Hematopoietic multipotent progenitor cell treated with erythropoietin and hydrocortisone succinate and interleukin-3 and kit ligand, for 8 days (in vitro differentiated cells): ENCODE data around the gene TEX261.

Source experiments
- DNase-seq: peaks from one replicate; pipeline ENCODE4 v3.0.0-alpha.2; 2015

The TEX261 gene

GRCh38 chr2:70981421-70981820 lies 13.3 kb downstream of the TEX261 start:
- no peak for DNase-seq

DNA sequence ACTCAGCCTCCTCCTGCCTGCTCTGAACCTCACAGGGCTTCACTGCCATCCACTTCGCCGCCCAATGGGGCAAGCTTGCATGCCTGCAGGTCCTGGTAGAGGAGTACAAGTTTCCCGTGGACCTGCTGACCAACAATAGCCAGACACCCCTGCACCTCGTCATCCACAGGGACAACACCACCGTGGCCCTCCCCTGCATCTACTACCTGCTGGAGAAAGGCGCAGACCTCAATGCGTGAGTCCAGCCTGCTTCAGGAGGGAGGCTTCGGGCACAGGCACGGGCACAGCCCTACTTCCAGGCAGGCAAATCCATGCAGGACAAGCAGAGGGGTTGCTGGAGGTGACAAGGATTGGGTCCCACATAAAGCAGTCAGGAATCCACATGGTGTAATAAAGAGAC lies 15.0 kb downstream of the TEX261 start:
- DNase-seq, result no peak

- DNase-seq, result no peak
These were observed 15.5 kb downstream of the TEX261 start for GRCh38 chr2:70979180-70979488.

- peak; percentile 49 for DNase-seq
These were observed 16.1 kb downstream of the TEX261 start, which contains the start of gene ANKRD53 for GRCh38 chr2:70978341-70979179. Gene ANKRD53 (plus strand): TSS chr2:70978630. CDS start chr2:70978646, 16 bp downstream.

GRCh38 chr2:70977605-70978205 lies 17.0 kb downstream of the TEX261 start:
- peak; percentile 52 for DNase-seq

GRCh38 chr2:70975237-70975636 lies 19.4 kb downstream of the TEX261 start:
- peak; percentile 37 for DNase-seq

DNA sequence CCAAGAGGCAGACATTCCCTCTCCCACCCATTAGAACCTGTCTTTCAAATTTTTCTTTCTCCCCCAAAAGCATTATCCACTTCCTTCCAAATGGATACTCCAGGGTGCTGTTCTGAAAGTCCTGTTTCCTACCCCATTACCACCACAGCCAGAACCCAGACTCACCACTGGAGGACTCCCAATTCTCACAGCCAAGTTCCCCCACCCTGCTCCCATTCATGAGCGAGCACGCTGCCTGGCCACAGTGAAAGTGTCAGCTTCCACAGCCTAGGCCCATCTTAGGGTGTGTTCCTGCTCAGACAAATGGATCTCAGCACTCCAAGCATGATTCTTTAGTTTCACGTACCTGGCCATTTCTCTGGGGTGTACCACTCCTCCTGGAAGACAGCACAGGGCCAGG lies 20.1 kb downstream of the TEX261 start:
- no peak for DNase-seq

DNA sequence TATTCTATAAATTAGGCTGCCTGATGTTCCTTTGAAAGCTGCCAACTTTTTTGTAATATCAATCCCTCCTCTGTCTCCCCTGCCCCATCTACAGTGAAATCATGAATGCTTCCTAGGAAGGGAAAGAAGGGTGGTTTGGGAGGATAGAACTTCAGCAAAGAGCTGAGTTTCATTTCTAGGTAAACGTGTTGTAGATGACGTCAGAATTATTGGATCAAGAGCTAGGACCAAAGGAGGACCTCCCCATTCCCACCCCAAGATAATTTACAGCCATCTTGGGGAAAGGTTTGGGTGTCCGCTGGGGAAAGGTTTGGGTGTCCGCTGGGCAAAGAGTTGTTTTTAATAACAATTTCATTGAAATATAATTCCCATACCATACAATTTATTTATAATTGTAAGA lies 27.5 kb downstream of the TEX261 start:
- DNase-seq, result no peak

GRCh38 chr2:70966681-70967080 lies 28.0 kb downstream of the TEX261 start:
- DNase-seq, result no peak

DNA sequence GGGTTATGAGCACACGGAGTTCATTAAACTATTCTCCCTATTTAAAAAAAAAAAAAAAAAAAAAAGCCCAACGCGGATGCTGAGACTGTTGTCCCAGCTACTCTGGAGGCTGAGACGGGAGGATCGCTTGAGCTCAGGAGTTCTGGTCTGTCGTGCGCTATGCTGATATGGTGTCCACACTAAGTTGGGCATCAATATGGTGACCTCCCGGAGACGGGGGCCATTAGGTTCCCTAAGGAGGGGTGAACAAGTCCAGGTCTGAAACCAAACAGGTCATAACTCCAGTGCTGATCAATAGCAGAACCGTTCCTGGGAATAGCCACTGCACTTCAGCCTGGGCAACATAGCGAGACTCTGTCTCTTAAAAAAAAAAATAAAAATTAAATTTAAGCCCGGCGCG lies 29.2 kb downstream of the TEX261 start:
- DNase-seq, result peak; percentile 4

DNA sequence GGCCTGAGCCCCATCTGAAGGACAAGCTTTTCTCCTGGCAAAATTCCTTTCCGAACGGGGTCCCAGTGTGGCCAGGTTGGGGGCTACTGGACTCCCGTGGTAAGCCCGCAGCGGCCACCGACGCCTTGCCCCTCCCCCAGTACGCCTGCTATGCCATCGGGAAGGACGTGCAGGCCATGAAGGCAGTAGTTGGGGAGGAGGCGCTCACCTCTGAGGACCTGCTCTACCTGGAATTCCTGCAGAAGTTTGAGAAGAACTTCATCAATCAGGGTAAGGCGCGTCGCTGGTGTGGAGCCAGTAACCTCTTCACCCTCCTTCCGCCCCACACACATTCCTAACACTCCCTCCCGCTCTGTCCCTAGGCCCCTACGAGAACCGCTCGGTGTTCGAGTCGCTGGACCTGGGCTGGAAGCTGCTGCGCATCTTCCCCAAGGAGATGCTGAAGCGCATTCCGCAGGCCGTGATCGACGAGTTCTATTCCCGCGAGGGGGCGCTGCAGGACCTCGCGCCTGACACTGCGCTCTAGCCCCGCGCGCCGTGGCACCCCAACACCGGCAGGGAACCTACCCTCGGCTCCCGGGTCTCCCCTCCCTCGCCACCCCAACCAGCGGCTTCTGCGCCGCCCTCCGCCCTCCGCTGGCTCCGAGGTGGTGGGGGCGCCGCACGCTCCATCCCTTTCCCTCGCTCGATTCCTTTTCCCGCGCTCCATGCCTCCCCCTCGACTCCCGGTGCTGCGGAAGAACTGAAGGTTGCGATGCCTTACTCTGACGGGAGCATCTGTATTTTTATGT lies 29.9 kb downstream of the TEX261 start:
- DNase-seq, result peak; percentile 82

DNA sequence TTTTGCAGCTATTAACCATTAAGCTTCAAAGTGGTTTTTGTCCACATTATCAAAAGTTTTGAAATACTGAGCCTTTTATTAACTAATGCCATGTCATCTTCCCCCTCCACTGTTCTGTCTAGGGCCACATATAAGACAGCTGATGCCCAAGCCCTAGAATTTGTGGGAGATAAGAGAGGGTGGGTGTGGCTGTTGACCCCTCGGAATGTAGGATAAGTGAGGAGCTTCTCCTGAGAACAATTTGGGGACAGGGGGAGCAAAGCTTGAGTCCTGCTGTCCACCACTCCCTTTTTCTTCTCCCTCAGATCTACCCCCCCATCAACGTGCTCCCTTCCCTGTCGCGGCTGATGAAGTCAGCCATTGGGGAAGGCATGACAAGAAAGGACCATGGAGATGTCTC lies 30.5 kb downstream of the TEX261 start:
- no peak for DNase-seq

DNA sequence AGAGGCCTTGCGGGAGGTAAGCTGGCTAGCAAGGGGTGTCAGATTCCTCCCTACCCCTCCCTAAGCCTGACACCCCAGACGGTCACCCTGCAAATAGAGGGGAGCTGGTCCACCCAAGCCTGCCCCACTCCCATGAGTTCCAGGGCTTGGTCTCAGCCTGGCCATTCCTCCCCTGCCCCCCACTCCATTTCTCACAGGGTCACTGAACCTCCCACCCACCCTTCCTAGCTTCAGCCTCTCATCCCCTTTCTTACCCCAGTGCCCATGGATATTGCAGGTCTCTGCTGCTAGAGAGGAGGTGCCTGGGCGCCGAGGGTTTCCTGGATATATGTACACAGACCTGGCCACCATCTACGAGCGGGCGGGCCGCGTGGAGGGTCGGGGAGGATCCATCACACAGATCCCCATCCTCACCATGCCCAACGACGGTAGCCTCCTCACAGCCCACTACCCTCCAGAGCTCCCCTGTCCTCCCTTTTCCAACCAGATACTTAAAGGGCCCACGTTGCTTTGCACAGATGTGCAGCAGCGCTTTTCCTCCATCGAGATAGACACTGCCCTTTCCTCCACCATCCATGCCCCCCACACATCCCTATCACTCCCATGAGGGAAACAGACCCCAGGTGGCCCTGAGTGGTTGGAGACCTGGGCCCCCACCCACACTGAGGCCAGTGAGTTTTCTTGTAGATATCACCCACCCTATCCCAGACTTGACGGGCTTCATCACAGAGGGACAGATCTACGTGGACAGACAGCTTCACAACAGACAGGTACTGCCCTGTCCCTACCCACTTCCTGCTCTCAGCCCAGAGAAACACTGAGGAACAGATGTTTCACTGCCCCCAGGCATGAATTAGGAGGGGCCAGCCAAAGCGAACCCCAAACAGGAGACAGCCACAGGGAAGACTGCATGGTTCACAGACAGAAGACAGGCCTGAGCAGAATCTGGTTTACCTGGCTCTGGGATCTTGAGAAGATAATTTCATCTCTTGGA lies 31.5 kb downstream of the TEX261 start:
- no peak for DNase-seq

DNA sequence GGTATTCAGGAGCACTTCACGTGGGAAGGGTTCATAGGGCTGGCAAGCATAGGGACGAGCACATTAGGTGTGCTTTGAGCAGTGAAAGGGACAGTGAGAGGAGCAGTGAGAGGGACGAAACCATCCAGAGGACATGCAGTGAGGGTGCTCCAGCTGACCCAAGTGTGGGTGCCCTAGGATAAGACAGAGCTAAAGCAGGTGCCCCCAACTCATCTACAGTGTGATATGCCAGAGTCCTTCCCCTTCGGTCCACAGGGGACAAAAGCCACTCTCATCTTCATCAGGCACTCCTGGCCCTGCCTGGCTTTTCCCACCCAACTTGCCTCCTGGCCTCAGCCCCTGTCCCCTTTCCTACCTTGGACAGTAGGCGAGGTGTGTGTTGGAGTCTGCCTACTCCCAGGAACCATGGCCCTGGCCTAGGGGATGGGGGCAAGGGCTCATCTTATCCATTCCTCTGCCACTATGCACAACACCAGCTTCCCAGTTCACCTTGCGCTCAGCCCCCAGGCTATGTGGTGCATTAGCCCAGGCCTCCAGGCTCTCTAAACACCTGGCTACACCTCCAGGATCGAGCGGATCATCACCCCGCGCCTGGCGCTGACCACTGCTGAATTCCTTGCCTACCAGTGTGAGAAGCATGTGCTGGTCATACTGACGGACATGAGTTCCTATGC lies 32.3 kb downstream of the TEX261 start:
- DNase-seq, result no peak

GRCh38 chr2:70961648-70961994 lies 33.1 kb downstream of the TEX261 start:
- no peak for DNase-seq

DNA sequence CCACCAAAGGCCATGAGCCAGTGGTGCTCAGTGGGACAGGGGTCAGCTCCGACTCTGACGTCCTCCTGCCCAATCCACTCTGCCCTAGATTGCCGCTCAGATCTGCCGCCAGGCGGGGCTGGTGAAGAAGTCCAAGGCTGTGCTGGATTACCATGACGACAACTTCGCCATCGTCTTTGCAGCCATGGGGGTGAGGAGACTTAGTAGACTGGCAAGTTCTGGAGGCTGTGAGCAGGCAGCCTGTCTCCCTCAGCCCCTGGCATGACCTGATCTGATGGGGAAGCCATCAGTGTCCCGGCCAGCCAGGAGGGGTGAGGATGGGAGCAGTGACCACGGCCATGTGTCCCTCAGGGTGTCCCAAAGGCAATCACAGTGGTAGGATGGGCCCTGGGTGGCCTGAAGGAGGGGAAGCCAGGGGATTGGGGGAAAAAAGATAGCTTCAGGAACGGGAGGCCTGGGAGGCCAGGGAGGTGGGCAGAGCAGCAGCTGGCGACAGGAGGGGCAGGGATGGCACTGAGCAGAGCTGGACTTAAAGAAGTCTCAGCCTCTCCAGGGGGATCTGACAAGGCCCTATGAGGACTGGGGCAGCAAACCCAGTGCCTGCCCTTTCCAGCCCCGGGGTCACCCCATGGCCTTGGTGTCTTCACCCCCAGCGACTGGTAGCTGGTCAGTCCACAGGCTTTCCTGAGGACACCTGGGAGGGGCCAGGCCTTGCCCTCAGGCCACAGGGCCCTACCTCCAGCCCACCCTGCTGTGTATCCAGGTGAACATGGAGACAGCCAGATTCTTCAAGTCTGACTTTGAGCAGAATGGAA lies 33.6 kb downstream of the TEX261 start:
- no peak for DNase-seq

GRCh38 chr2:70959851-70960832 lies 34.5 kb downstream of the TEX261 start:
- DNase-seq, result no peak

DNA sequence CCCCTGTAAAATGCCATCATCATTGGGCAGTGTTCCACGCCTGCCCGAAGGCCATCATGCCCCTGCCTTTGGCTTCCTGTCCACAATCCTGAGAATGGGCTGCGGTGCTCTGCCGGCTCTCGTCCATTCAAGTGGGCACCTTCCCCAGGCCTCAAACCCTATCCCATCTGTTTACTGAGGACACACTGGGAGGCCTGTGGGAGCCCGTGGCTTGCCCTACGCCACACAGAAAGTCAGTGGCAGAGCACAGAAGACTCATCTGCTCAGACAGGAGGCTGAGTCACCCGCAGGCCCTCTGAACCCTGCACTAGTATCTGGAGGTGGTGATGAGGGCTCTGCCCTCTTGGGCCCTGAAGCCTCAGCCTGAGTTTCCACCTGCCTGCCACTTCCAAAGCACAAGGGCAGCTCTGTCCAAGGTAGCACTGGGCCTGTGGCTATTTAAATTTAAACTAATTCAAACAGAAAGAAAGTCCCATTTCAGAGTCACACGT lies 35.4 kb downstream of the TEX261 start:
- no peak for DNase-seq

GRCh38 chr2:70958759-70959158 lies 35.9 kb downstream of the TEX261 start:
- DNase-seq, result no peak

- DNase-seq, result no peak
These were observed 36.9 kb downstream of the TEX261 start for GRCh38 chr2:70957798-70958197.
